Measurements from ENCODE around the gene PHTF2. TPM values are rescaled to one million over a fixed set of nuclear protein-coding genes. Genes with fewer than 3 reads are reported as not detected.

PHTF2 gene
- total and polyA plus RNA-seq, 2 of the 4 experiments (the other 2 are of a cell fraction) = 28.3 to 69.9 TPM

GRCh38 chr7:77812290-77812685 is 13.7 kb downstream of the PHTF2 start:
- Histone ChIP-seq H4K20me1 (ENCODE audit: insufficient read depth, low read length) (no peaks in the 10 kb centered on the region), H2BK5ac (ENCODE audit: low read depth, low read length, poor library complexity, severe bottlenecking) (peak overlapping the region; percentile 70), H3K36me3 (ENCODE audit: control insufficient read depth, insufficient read depth, low read length) (no peaks in the 10 kb centered on the region), H3K4ac (ENCODE audit: low read depth, low read length) (no peak overlapping the region), H3K18ac (ENCODE audit: low read depth, low read length) (no peak overlapping the region), H2BK120ac (ENCODE audit: low read depth, low read length) (no peak overlapping the region), H3K79me1 (ENCODE audit: low read depth in 1 of 2, low read length in 2 of 2) (peaks cover 13 to 34% of the 10 kb centered on the region in 2 experiments), H2AK5ac (ENCODE audit: low read depth, low read length) (no peak overlapping the region), H4K5ac (ENCODE audit: low read depth, low read length) (no peak overlapping the region), H3K4me2 (ENCODE audit: low read depth, low read length) (peak overlapping the region; percentile 67), H2BK15ac (ENCODE audit: low read depth, low read length) (no peak overlapping the region), H3K4me1 (ENCODE audit: control insufficient read depth, insufficient read depth, low read length) (peaks cover 7% of the 10 kb centered on the region), H3K56ac (ENCODE audit: extremely low read depth, insufficient read depth, low read length) (no peak overlapping the region), H3K27me3 (ENCODE audit: control insufficient read depth, insufficient read depth, low read length) (no peaks in the 10 kb centered on the region), H4K91ac (ENCODE audit: insufficient read depth, low read depth, low read length) (no peak overlapping the region), H3K9ac (ENCODE audit: low read depth, low read length) (no peak overlapping the region), H3K9me3 (ENCODE audit: control insufficient read depth, insufficient read depth, low read length) (no peaks in the 10 kb centered on the region), H3K23ac (ENCODE audit: low read depth, low read length) (no peak overlapping the region), H4K8ac (ENCODE audit: low read depth in 2 of 2, low read length in 2 of 2) (no peak overlapping the region), H3K9me1 (ENCODE audit: insufficient read depth, low read length) (no peaks in the 10 kb centered on the region; the same call in 1 of the 2 replicates), H2BK20ac (ENCODE audit: low read depth, low read length) (no peak overlapping the region), H3K27ac (ENCODE audit: insufficient read depth, low read length) (no peak overlapping the region), H2AFZ (replicated peaks; ENCODE audit: low read length, poor library complexity) (no peak overlapping the region), H3K4me3 (ENCODE audit: insufficient read depth, low read depth, low read length) (no peak overlapping the region), H3K14ac (replicated peaks; ENCODE audit: low read depth, low read length) (no peak overlapping the region), H2AK9ac (replicated peaks; ENCODE audit: low read depth, low read length, poor library complexity) (no peak overlapping the region)
- no peak for TF ChIP-seq RAD21 (IDR thresholded peaks at IDR 0.05; ENCODE audit: low read length)
- TF ChIP-seq MAZ (IDR thresholded peaks at IDR 0.05; ENCODE audit: borderline replicate concordance, low read depth, low read length) = no peak
- TF ChIP-seq, protein P1, sequence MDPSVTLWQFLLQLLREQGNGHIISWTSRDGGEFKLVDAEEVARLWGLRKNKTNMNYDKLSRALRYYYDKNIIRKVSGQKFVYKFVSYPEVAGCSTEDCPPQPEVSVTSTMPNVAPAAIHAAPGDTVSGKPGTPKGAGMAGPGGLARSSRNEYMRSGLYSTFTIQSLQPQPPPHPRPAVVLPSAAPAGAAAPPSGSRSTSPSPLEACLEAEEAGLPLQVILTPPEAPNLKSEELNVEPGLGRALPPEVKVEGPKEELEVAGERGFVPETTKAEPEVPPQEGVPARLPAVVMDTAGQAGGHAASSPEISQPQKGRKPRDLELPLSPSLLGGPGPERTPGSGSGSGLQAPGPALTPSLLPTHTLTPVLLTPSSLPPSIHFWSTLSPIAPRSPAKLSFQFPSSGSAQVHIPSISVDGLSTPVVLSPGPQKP (IDR thresholded peaks at IDR 0.05; ENCODE audit: borderline replicate concordance, low read depth, low read length) = no peak
- TF ChIP-seq SMC3 (IDR thresholded peaks at IDR 0.05; ENCODE audit: low read depth, low read length) = no peak
- peak; percentile 52 for TF ChIP-seq FOS (IDR thresholded peaks at IDR 0.05; ENCODE audit: low read depth, low read length)
- no peak for TF ChIP-seq USF2 (IDR thresholded peaks at IDR 0.05; ENCODE audit: low read depth, low read length)
- TF ChIP-seq MXI1 (IDR thresholded peaks at IDR 0.05; ENCODE audit: borderline replicate concordance, low read depth, low read length) = no peak
- TF ChIP-seq NFE2L2 (IDR thresholded peaks at IDR 0.05; ENCODE audit: low read depth, low read length) = no peak
- ChIA-PET POLR2A (ENCODE audit: unreplicated experiment) (interaction anchor here (0.6 kb wide), 1 partner anchor 213 kb away, joined by 3 read pairs; no protein-coding TSS in a partner anchor), CTCF (no interaction called here)
- in situ Hi-C loops (cut with MboI; ENCODE audit: low sequenced_read_pairs) = no loop called here
- dilution Hi-C loops (cut with HindIII; ENCODE audit: low sequenced_read_pairs, unreplicated experiment) = no loop called here
- intact Hi-C loops (cut with micrococcal nuclease) = no loop called here
- no CpG with 5 or more reads among the region's 1 CpG for WGBS, 2 experiments (ENCODE audit: extremely low coverage in 2 of 2, insufficient read length in 1 of 2)
- DNase-seq (peak; percentile 93), ATAC-seq (ENCODE audit: low read depth) (peak; percentile 84)
- no TSS peak for BruUV-seq (replicated peaks)

All from IMR-90 (cell line).